GM12878 (cell line): ENCODE measurements around the gene KMO. TPM values are rescaled to one million over a fixed set of nuclear protein-coding genes. Genes with fewer than 3 reads are reported as not detected.

ENCODE experiments used
- ATAC-seq: fragments of 200-7000 bp; cut with Tn5 transposase; 3 replicates; pipeline ENCODE4 v1.9.1; 2020; ENCODE audit warnings: mild to moderate bottlenecking, moderate library complexity
- BruUV-seq: library from RNA; stranded (reverse); fragments of 400-500 nt; replicated peaks from 2 replicates; lab custom pipeline; 2021; lab: Mats Ljungman, UMichigan
- CTCF ChIA-PET: fragments of 300-600 bp; sonication (Branson Sonifier 250); formaldehyde crosslinking; extraction: SDS; loops from one replicate; lab custom pipeline; 2021; ENCODE audit warnings: inconsistent platforms; lab: Yijun Ruan, JAX
- POLR2A ChIA-PET: fragments of 350-600 bp; formaldehyde crosslinking; extraction: SDS; loops from one replicate; lab custom pipeline; 2021; ENCODE audit warnings: inconsistent platforms; lab: Charles Lee
- RAD21 ChIA-PET: fragments of 300-600 bp; sonication (Branson Sonifier 250); formaldehyde crosslinking; loops from one replicate; lab custom pipeline; 2023; ENCODE audit warnings: antibody characterized with exemption; ENCODE audit not compliant: unreplicated experiment; lab: Charles Lee
- SMC1A ChIA-PET: fragments of 300-600 bp; sonication (Branson Sonifier 250); formaldehyde crosslinking; loops from one replicate; lab custom pipeline; 2023; ENCODE audit not compliant: unreplicated experiment, uncharacterized antibody; lab: Charles Lee
- DNase-seq: peaks from one replicate; pipeline ENCODE4 v3.0.0-alpha.2; 2011; ENCODE audit warnings: low read depth, low spot score
- FAIRE-seq: peaks from 3 replicates; lab custom pipeline; 2011; peaks lifted over from hg19 to GRCh38; lab: Jason Lieb, UNC
- H2AFZ ChIP-seq: 2 replicates; pipeline ENCODE4 v1.6.0; 2011; ENCODE audit warnings: low read depth, low read length, control low read depth; ENCODE audit not compliant: control insufficient read depth
- H3K27ac ChIP-seq: 2 replicates; pipeline ENCODE4 v1.5.1; 2011; ENCODE audit warnings: control low read depth; ENCODE audit not compliant: control insufficient read depth, insufficient read depth
- H3K27me3 ChIP-seq, 2 experiments: replicated peaks in 1 of 2; 2 replicates each; pipeline versions ENCODE4 v1.6.0 to v1.6.1; 2011; ENCODE audit warnings: low read length in 1 of 2; ENCODE audit not compliant: control insufficient read depth in 2 of 2, insufficient read depth in 2 of 2
- H3K36me3 ChIP-seq, 2 experiments: 2 replicates each; pipeline ENCODE4 v1.5.1; 2011; ENCODE audit warnings: low read length in 1 of 2; ENCODE audit not compliant: control insufficient read depth in 2 of 2, insufficient read depth in 2 of 2
- H3K4me1 ChIP-seq: 2 replicates; pipeline ENCODE4 v1.6.1; 2011; ENCODE audit warnings: mild to moderate bottlenecking, low read length, moderate library complexity, mixed read lengths; ENCODE audit not compliant: control insufficient read depth, insufficient read depth
- H3K4me2 ChIP-seq: 2 replicates; pipeline ENCODE4 v1.6.0; 2011; ENCODE audit warnings: control low read depth; ENCODE audit not compliant: control insufficient read depth, insufficient read depth
- H3K4me3 ChIP-seq: fragments of 200-600 bp; sonication (generic); 2 replicates; pipeline ENCODE4 v1.5.1; 2016
- H3K79me2 ChIP-seq: 2 replicates; pipeline ENCODE4 v1.6.0; 2011; ENCODE audit warnings: low read length; ENCODE audit not compliant: control insufficient read depth, insufficient read depth
- H3K9ac ChIP-seq: 2 replicates; pipeline ENCODE4 v1.8.0; 2011; ENCODE audit warnings: low read length, control low read depth, mixed read lengths; ENCODE audit not compliant: control insufficient read depth, insufficient read depth
- H3K9me3 ChIP-seq: replicated peaks from 3 replicates; pipeline ENCODE4 v1.5.1; 2011; ENCODE audit warnings: mild to moderate bottlenecking, low read length; ENCODE audit not compliant: control insufficient read depth, insufficient read depth
- H4K20me1 ChIP-seq: 2 replicates; pipeline ENCODE4 v1.6.0; 2011; ENCODE audit not compliant: control insufficient read depth, insufficient read depth
- CREM ChIP-seq: IDR thresholded peaks from 2 replicates; pipeline ENCODE4 v1.6.1; 2014; ENCODE audit warnings: antibody characterized with exemption, low read depth
- HDAC2 ChIP-seq: fragments of 200-600 bp; sonication (generic); IDR thresholded peaks from 2 replicates; pipeline ENCODE4 v1.6.1; 2017
- MLLT1 ChIP-seq: fragments of 450-650 bp; IDR thresholded peaks from 2 replicates; pipeline ENCODE4 v1.6.1; 2016; ENCODE audit warnings: mild to moderate bottlenecking
- MTA2 ChIP-seq: fragments of 450-650 bp; IDR thresholded peaks from 2 replicates; pipeline ENCODE4 v1.6.1; 2016; ENCODE audit warnings: low read depth, mild to moderate bottlenecking, moderate library complexity
- MXI1 ChIP-seq: fragments of 150-350 bp; IDR thresholded peaks from 2 replicates; pipeline ENCODE4 v1.6.1; 2011; ENCODE audit warnings: low read depth, mild to moderate bottlenecking, inconsistent platforms, low read length, improper control_type of control experiment
- NKRF ChIP-seq: fragments of 450-650 bp; conservative IDR thresholded peaks from 2 replicates; pipeline ENCODE4 v1.6.1; 2017; ENCODE audit warnings: mild to moderate bottlenecking, moderate library complexity
- REST ChIP-seq: IDR thresholded peaks from 2 replicates; pipeline ENCODE4 v1.6.1; 2012; ENCODE audit warnings: mild to moderate bottlenecking, low read depth, low read length
- RFX5 ChIP-seq: IDR thresholded peaks from 2 replicates; pipeline ENCODE4 v1.6.1; 2011; ENCODE audit warnings: low read depth, low read length, improper control_type of control experiment
- RUNX3 ChIP-seq: IDR thresholded peaks from 2 replicates; pipeline ENCODE4 v1.6.1; 2012; ENCODE audit warnings: low read length, inconsistent platforms
- SIN3A ChIP-seq: IDR thresholded peaks from 2 replicates; pipeline ENCODE4 v1.6.1; 2012; ENCODE audit warnings: low read depth, low read length, improper control_type of control experiment
- SPI1 ChIP-seq: IDR thresholded peaks from 2 replicates; pipeline ENCODE4 v1.6.1; 2011; ENCODE audit warnings: low read depth, mild to moderate bottlenecking, low read length, moderate library complexity, borderline replicate concordance; ENCODE audit not compliant: insufficient read depth
- ZNF207 ChIP-seq: fragments of 450-650 bp; IDR thresholded peaks from 2 replicates; pipeline ENCODE4 v1.6.1; 2014; ENCODE audit warnings: antibody characterized with exemption, mild to moderate bottlenecking, borderline replicate concordance
- ZNF687 ChIP-seq: fragments of 450-650 bp; IDR thresholded peaks from 2 replicates; pipeline ENCODE4 v1.6.1; 2017; ENCODE audit warnings: mild to moderate bottlenecking, moderate library complexity
- WGBS: methylation state at CpG from one replicate; pipeline ENCODE4 v1.1.6; 2016; ENCODE audit warnings: low lambda C conversion rate; ENCODE audit not compliant: insufficient replicate concordance, insufficient coverage; ENCODE audit errors: missing lambda C conversion rate; 5-methylcytosine and 5-hydroxymethylcytosine counted together
- in situ Hi-C: fragments of 300-500 bp; cut with MboI; formaldehyde crosslinking; loops from 9 replicates; pipeline ENCODE4 v1.14.3; 2018; ENCODE audit warnings: mixed read lengths
- intact Hi-C: fragments of 100-400 bp; cut with micrococcal nuclease; formaldehyde crosslinking; loops from one replicate; pipeline ENCODE4 v1.14.2; 2022; ENCODE audit not compliant: unreplicated experiment
- polyA plus RNA-seq, 11 experiments: library from polyadenylated mRNA; depleted of rRNA in 4 of 11; unstranded in 6 of 11; stranded (reverse) in 5 of 11; fragments of >200 nt; fragmentation: Nextera tagmentation in 4 of 11; fragmentation: Illumina TruSeq in 1 of 11; extraction: Ambion mirVana in 4 of 11; extraction: Trizol in 1 of 11; gene quantifications; 1 replicate in 1 of 11; 2 replicates in 10 of 11; pipeline versions ENCODE4 v1.2.1 to v1.2.3, GENCODE V29; 2011 to 2016; ENCODE audit warnings: inconsistent platforms in 2 of 11, missing spikeins in 2 of 11, low read depth in 1 of 11
- total RNA-seq, 4 experiments: library from RNA; depleted of rRNA in 3 of 4; stranded (reverse); fragments of >200 nt in 3 of 4; fragmentation: Illumina TruSeq in 1 of 4; extraction: Trizol in 1 of 4; gene quantifications; 2 replicates each; pipeline versions ENCODE4 v1.2.1 to v1.2.3, GENCODE V29; 2013 to 2021

Gene KMO
- total and polyA plus RNA-seq, 10 of the 15 experiments (the other 5 are each of a cell fraction or from before 2014, with no cell fraction given): 0.68 to 5.9 (median 1.5) TPM

GRCh38 chr1:241532864-241533263 lies 686 bp downstream of the KMO start:
- peak overlapping the region; percentile 89 for H3K27ac ChIP-seq
- WGBS: 7% methylated on average over 7 of the region's 7 CpGs
- POLR2A ChIA-PET: no interaction called here
- TF ChIP-seq ZNF207: no peak
- no peak for TF ChIP-seq RFX5
- no peak for TF ChIP-seq HDAC2
- no peak for TF ChIP-seq SPI1
- TF ChIP-seq ZNF687: no peak
- TF ChIP-seq MTA2: no peak
- no peak for TF ChIP-seq MLLT1
- TF ChIP-seq NKRF: no peak
- no peak for TF ChIP-seq SIN3A
- no peak for TF ChIP-seq MXI1
- TF ChIP-seq CREM: peak; percentile 39; the same call in 1 of the 2 replicates
- TF ChIP-seq REST: no peak
- peak; percentile 76 for TF ChIP-seq RUNX3

More at GRCh38 chr1:241532864-241533263, 686 bp downstream of the KMO start:
- intact Hi-C loops (loop anchor here (2.0 to 5.0 kb wide), 5 partner anchors 20 to 464 kb away; partner anchors contain the start of genes EXO1 and MAP1LC3C), in situ Hi-C loops (loop anchor here (5.0 to 10.0 kb wide), 3 partner anchors 94 to 462 kb away; partner anchors contain the start of genes EXO1 and MAP1LC3C)
- Histone ChIP-seq H3K79me2 (no peaks in the 10 kb centered on the region), H3K9me3 (peaks cover 3% of the 10 kb centered on the region), H3K27me3 (no peaks in the 10 kb centered on the region), H3K4me3 (peak overlapping the region; percentile 49), H3K36me3 (no peaks in the 10 kb centered on the region), H2AFZ (peak overlapping the region; percentile 37), H3K4me1 (peaks cover 15% of the 10 kb centered on the region; the same call in 1 of the 2 replicates), H4K20me1 (no peaks in the 10 kb centered on the region), H3K9ac (peak overlapping the region; percentile 53), H3K4me2 (peak overlapping the region; percentile 83)
- ATAC-seq (peak; percentile 81), DNase-seq (peak; percentile 43), FAIRE-seq (peak; percentile 97)
- ChIA-PET CTCF (interaction anchor here (1.0 to 1.4 kb wide), 5 partner anchors 32 to 481 kb away, joined by 3 to 6 read pairs (median 3); no protein-coding TSS in a partner anchor), SMC1A (interaction anchor here (1.0 to 1.7 kb wide), 7 partner anchors 13 to 1781 kb away, joined by 3 to 7 read pairs (median 4); partner anchors contain the start of gene FH), RAD21 (interaction anchor here (0.8 to 1.4 kb wide), 3 partner anchors 13 to 93 kb away, joined by 3 to 5 read pairs (median 3); partner anchors contain the start of gene FH)
- BruUV-seq: no TSS peak
